Measurements from ENCODE around the gene MCM3AP.

DNA sequence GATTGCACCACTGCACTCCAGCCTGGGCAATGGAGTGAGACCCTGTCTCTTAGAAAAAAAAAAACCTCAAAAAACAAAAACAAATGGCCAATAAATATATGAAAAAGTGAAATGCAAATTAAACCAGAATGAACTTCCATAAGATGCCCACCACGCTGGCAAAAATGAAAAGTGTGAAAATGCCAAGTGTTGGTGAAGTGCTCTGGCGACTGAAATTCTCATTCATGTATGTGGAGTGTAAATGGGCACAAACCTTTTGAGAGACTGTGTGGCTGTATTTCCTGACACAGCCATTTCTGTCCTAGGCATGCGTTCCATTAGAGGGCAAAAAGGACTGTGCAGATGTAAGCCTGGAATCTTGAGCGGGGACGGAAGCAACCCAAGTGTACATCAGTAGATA, 19.0 kb upstream of the MCM3AP start:
- TF ChIP-seq, protein P1, sequence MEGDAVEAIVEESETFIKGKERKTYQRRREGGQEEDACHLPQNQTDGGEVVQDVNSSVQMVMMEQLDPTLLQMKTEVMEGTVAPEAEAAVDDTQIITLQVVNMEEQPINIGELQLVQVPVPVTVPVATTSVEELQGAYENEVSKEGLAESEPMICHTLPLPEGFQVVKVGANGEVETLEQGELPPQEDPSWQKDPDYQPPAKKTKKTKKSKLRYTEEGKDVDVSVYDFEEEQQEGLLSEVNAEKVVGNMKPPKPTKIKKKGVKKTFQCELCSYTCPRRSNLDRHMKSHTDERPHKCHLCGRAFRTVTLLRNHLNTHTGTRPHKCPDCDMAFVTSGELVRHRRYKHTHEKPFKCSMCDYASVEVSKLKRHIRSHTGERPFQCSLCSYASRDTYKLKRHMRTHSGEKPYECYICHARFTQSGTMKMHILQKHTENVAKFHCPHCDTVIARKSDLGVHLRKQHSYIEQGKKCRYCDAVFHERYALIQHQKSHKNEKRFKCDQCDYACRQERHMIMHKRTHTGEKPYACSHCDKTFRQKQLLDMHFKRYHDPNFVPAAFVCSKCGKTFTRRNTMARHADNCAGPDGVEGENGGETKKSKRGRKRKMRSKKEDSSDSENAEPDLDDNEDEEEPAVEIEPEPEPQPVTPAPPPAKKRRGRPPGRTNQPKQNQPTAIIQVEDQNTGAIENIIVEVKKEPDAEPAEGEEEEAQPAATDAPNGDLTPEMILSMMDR (IDR thresholded peaks at IDR 0.05; ENCODE audit: insufficient read depth, low read length, poor library complexity, severe bottlenecking): no peak
- TF ChIP-seq EZH2phosphoT487 (conservative IDR thresholded peaks at IDR 0.05; ENCODE audit: low read length): no peak

Measured in SU-DHL-6 (cell line).